ENCODE data around the gene DR1. TPM values are rescaled to one million over a fixed set of nuclear protein-coding genes. Genes with fewer than 3 reads are reported as not detected.
A peak's percentile ranks its signal among the peaks of the same experiment; 100 is the strongest.

Gene DR1
- total RNA-seq, 1 experiment from 2014 or later: 104 TPM

- no TSS peak for BruUV-seq (replicated peaks)
- TF ChIP-seq, protein P1, sequence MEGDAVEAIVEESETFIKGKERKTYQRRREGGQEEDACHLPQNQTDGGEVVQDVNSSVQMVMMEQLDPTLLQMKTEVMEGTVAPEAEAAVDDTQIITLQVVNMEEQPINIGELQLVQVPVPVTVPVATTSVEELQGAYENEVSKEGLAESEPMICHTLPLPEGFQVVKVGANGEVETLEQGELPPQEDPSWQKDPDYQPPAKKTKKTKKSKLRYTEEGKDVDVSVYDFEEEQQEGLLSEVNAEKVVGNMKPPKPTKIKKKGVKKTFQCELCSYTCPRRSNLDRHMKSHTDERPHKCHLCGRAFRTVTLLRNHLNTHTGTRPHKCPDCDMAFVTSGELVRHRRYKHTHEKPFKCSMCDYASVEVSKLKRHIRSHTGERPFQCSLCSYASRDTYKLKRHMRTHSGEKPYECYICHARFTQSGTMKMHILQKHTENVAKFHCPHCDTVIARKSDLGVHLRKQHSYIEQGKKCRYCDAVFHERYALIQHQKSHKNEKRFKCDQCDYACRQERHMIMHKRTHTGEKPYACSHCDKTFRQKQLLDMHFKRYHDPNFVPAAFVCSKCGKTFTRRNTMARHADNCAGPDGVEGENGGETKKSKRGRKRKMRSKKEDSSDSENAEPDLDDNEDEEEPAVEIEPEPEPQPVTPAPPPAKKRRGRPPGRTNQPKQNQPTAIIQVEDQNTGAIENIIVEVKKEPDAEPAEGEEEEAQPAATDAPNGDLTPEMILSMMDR (IDR thresholded peaks at IDR 0.05; ENCODE audit: unreplicated experiment): no peak
- no peaks in the 10 kb centered on the region for H3K9me3 Mint-ChIP-seq (ENCODE audit: unreplicated experiment)
- peaks cover 5% of the 10 kb centered on the region for H3K36me3 Mint-ChIP-seq (ENCODE audit: insufficient read depth, unreplicated experiment)
- H3K27ac Mint-ChIP-seq (ENCODE audit: low read depth, unreplicated experiment): no peak overlapping the region
- intact Hi-C loops (cut with micrococcal nuclease): no loop called here
- CTCF ChIA-PET: interaction anchor here (1.1 to 1.8 kb wide), 2 partner anchors 13 to 21 kb away, joined by 3 to 9 read pairs; no protein-coding TSS in a partner anchor
- no peaks in the 10 kb centered on the region for H3K27me3 Mint-ChIP-seq (ENCODE audit: insufficient read depth, unreplicated experiment)
- peaks cover 6% of the 10 kb centered on the region for H3K4me1 Mint-ChIP-seq (ENCODE audit: insufficient read depth, unreplicated experiment)
- no peak overlapping the region for H3K4me3 Mint-ChIP-seq (ENCODE audit: unreplicated experiment)
- no peak for DNase-seq (ENCODE audit: unreplicated experiment)
- POLR2A ChIA-PET: interaction anchor here (0.6 to 29.5 kb wide), 3 partner anchors 8 to 577 kb away, joined by 3 to 750 read pairs (median 4); partner anchors contain the start of gene DR1
Observed at GRCh38 chr1:93317207-93317606, 28.5 kb upstream of the DR1 start.

- peaks cover 4% of the 10 kb centered on the region for H3K36me3 Mint-ChIP-seq (ENCODE audit: insufficient read depth, unreplicated experiment)
- intact Hi-C loops (cut with micrococcal nuclease): no loop called here
- peak overlapping the region; percentile 1 for H3K27ac Mint-ChIP-seq (ENCODE audit: low read depth, unreplicated experiment)
- TF ChIP-seq, protein P1 (IDR thresholded peaks at IDR 0.05; ENCODE audit: unreplicated experiment): no peak
- DNase-seq (ENCODE audit: unreplicated experiment): no peak
- POLR2A ChIA-PET: interaction anchor here (29.5 kb wide), 1 partner anchor 28 kb away, joined by 750 read pairs; the partner anchor contains the start of gene DR1
- BruUV-seq (replicated peaks): no TSS peak
- no peaks in the 10 kb centered on the region for H3K9me3 Mint-ChIP-seq (ENCODE audit: unreplicated experiment)
- CTCF ChIA-PET: interaction anchor here (1.8 kb wide), 1 partner anchor 14 kb away, joined by 9 read pairs; no protein-coding TSS in a partner anchor
- no peak overlapping the region for H3K4me3 Mint-ChIP-seq (ENCODE audit: unreplicated experiment)
- H3K4me1 Mint-ChIP-seq (ENCODE audit: insufficient read depth, unreplicated experiment): peaks cover 6% of the 10 kb centered on the region
- no peaks in the 10 kb centered on the region for H3K27me3 Mint-ChIP-seq (ENCODE audit: insufficient read depth, unreplicated experiment)
Observed at GRCh38 chr1:93317943-93318342, 27.8 kb upstream of the DR1 start.

GRCh38 chr1:93321720-93322119, 24.0 kb upstream of the DR1 start:
- intact Hi-C loops (cut with micrococcal nuclease): no loop called here

DNA sequence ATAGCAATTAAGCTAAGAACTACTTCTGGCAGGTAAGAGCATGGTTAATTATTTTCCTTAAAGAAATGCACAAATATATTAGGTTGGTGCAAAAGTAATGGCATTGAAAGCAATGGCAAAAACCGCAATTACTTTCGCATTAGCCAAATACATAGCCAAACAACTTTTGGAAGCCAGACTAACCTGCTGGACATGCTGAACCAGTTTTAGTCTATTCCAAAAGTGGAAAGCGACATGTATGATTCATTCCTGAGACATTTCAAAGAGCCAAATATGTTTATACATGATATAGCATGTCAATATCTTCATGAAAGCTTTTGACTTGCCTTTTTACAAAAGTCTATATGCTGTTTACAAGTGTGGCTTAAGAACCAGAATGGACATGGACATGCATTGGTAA, 23.4 kb upstream of the DR1 start:
- ChIA-PET POLR2A (interaction anchor here (1.5 to 29.5 kb wide), 2 partner anchors 14 to 24 kb away, joined by 4 to 750 read pairs; partner anchors contain the start of gene DR1), CTCF (no interaction called here)
- intact Hi-C loops (cut with micrococcal nuclease): no loop called here
- peaks cover 29% of the 10 kb centered on the region for H3K4me1 Mint-ChIP-seq (ENCODE audit: insufficient read depth, unreplicated experiment)
- no peak overlapping the region for H3K27ac Mint-ChIP-seq (ENCODE audit: low read depth, unreplicated experiment)
- no peaks in the 10 kb centered on the region for H3K36me3 Mint-ChIP-seq (ENCODE audit: insufficient read depth, unreplicated experiment)
- BruUV-seq (replicated peaks): no TSS peak
- H3K27me3 Mint-ChIP-seq (ENCODE audit: insufficient read depth, unreplicated experiment): no peaks in the 10 kb centered on the region
- no peaks in the 10 kb centered on the region for H3K9me3 Mint-ChIP-seq (ENCODE audit: unreplicated experiment)
- no peak for DNase-seq (ENCODE audit: unreplicated experiment)
- no peak overlapping the region for H3K4me3 Mint-ChIP-seq (ENCODE audit: unreplicated experiment)
- TF ChIP-seq, protein P1 (IDR thresholded peaks at IDR 0.05; ENCODE audit: unreplicated experiment): no peak

More at GRCh38 chr1:93321720-93322119, 24.0 kb upstream of the DR1 start:
- Mint-ChIP-seq H3K4me1 (ENCODE audit: insufficient read depth, unreplicated experiment) (peaks cover 29% of the 10 kb centered on the region), H3K27ac (ENCODE audit: low read depth, unreplicated experiment) (no peak overlapping the region), H3K9me3 (ENCODE audit: unreplicated experiment) (no peaks in the 10 kb centered on the region), H3K4me3 (ENCODE audit: unreplicated experiment) (no peak overlapping the region), H3K27me3 (ENCODE audit: insufficient read depth, unreplicated experiment) (no peaks in the 10 kb centered on the region), H3K36me3 (ENCODE audit: insufficient read depth, unreplicated experiment) (no peaks in the 10 kb centered on the region)
- BruUV-seq (replicated peaks): no TSS peak
- ChIA-PET CTCF (no interaction called here), POLR2A (interaction anchor here (29.5 kb wide), 1 partner anchor 24 kb away, joined by 750 read pairs; the partner anchor contains the start of gene DR1)
- no peak for DNase-seq (ENCODE audit: unreplicated experiment)
- TF ChIP-seq, protein P1 (IDR thresholded peaks at IDR 0.05; ENCODE audit: unreplicated experiment): no peak
